Ishikawa (cell line): ENCODE results near the gene SLC25A5.

Source experiments
- CEBPB ChIP-seq: IDR thresholded peaks from 2 replicates; pipeline ENCODE4 v1.6.1; 2012
- CREB1 ChIP-seq: IDR thresholded peaks from 2 replicates; pipeline ENCODE4 v1.6.1; 2012; ENCODE audit warnings: low read depth
- EGR1 ChIP-seq: IDR thresholded peaks from 2 replicates; pipeline ENCODE4 v1.6.1; 2012
- EP300 ChIP-seq: IDR thresholded peaks from 2 replicates; pipeline ENCODE4 v1.6.1; 2012; ENCODE audit warnings: borderline replicate concordance
- FOXM1 ChIP-seq: IDR thresholded peaks from 2 replicates; pipeline ENCODE4 v1.6.1; 2012; ENCODE audit warnings: low read depth, borderline replicate concordance
- MAX ChIP-seq: IDR thresholded peaks from 2 replicates; pipeline ENCODE4 v1.6.1; 2012
- NFIC ChIP-seq: IDR thresholded peaks from 2 replicates; pipeline ENCODE4 v1.6.1; 2012
- RAD21 ChIP-seq: IDR thresholded peaks from 2 replicates; pipeline ENCODE4 v1.6.1; 2012; ENCODE audit warnings: low read depth
- REST ChIP-seq: IDR thresholded peaks from 2 replicates; pipeline ENCODE4 v1.6.1; 2012; ENCODE audit warnings: low read depth, mild to moderate bottlenecking
- TAF1 ChIP-seq: IDR thresholded peaks from 2 replicates; pipeline ENCODE4 v1.6.1; 2012; ENCODE audit warnings: low read depth, mild to moderate bottlenecking
- TCF12 ChIP-seq: IDR thresholded peaks from 2 replicates; pipeline ENCODE4 v1.6.1; 2012; ENCODE audit warnings: low read depth
- TEAD4 ChIP-seq: IDR thresholded peaks from 2 replicates; pipeline ENCODE4 v1.6.1; 2012
- USF1 ChIP-seq: IDR thresholded peaks from 2 replicates; pipeline ENCODE4 v1.6.1; 2012
- YY1 ChIP-seq: IDR thresholded peaks from 2 replicates; pipeline ENCODE4 v1.6.1; 2012; ENCODE audit warnings: low read depth
- ZBTB7A ChIP-seq: IDR thresholded peaks from 2 replicates; pipeline ENCODE4 v1.6.1; 2012; ENCODE audit warnings: low read depth

The SLC25A5 gene

GRCh38 chrX:119423631-119424030 lies 44.6 kb upstream of the SLC25A5 start:
- TF ChIP-seq TCF12 (no peak), EP300 (no peak), FOXM1 (no peak), CEBPB (no peak), MAX (no peak), REST (no peak), CREB1 (no peak), YY1 (no peak), RAD21 (no peak), EGR1 (no peak), TEAD4 (no peak), ZBTB7A (no peak), TAF1 (no peak), USF1 (no peak)

- TF ChIP-seq YY1 = no peak
- no peak for TF ChIP-seq TEAD4
- TF ChIP-seq MAX = no peak
- TF ChIP-seq CEBPB = no peak
- no peak for TF ChIP-seq USF1
- no peak for TF ChIP-seq FOXM1
- no peak for TF ChIP-seq RAD21
- no peak for TF ChIP-seq TCF12
- TF ChIP-seq ZBTB7A = no peak
- no peak for TF ChIP-seq EGR1
- TF ChIP-seq CREB1 = no peak
- TF ChIP-seq TAF1 = no peak
- no peak for TF ChIP-seq EP300
- no peak for TF ChIP-seq REST
- TF ChIP-seq NFIC = no peak
Observed at GRCh38 chrX:119424999-119425398, 43.2 kb upstream of the SLC25A5 start.

GRCh38 chrX:119427024-119427794 lies 41.0 kb upstream of the SLC25A5 start:
- no peak for TF ChIP-seq FOXM1
- no peak for TF ChIP-seq CEBPB
- no peak for TF ChIP-seq USF1
- no peak for TF ChIP-seq RAD21
- TF ChIP-seq REST = no peak
- no peak for TF ChIP-seq EGR1
- no peak for TF ChIP-seq ZBTB7A

- TF ChIP-seq USF1 (no peak), ZBTB7A (no peak), REST (no peak), YY1 (no peak), EGR1 (no peak), NFIC (no peak)
Observed at GRCh38 chrX:119427795-119428185, 40.5 kb upstream of the SLC25A5 start.
